Left colon (tissue), 2 donors: ENCODE measurements around the gene SMCHD1. TPM values are rescaled to one million over a fixed set of nuclear protein-coding genes. Genes with fewer than 3 reads are reported as not detected.
A peak's percentile ranks its signal among the peaks of the same experiment; 100 is the strongest.
"Not testable (repeated sequence)": the region's sequence is repeated elsewhere in the genome, so short reads cannot be mapped to it uniquely, and the experiment has no call there.

ENCODE experiments used
- ATAC-seq: fragments of 200-7000 bp; cut with Tn5 transposase; one replicate; pipeline ENCODE4 v1.9.1; 2020; ENCODE audit warnings: mild to moderate bottlenecking, moderate library complexity
- DNase-seq, 2 donors: peaks; one replicate each; pipeline ENCODE4 v3.0.0-alpha.2; 2020
- intact Hi-C, 2 donors: fragments of 100-400 bp; cut with DNase I in 1 of 2; cut with micrococcal nuclease in 1 of 2; formaldehyde crosslinking; loops; one replicate each; pipeline versions ENCODE4 v1.11.2 to v1.14.0; 2022; cut with DNase I, micrococcal nuclease
- total RNA-seq, 2 donors: library from RNA; stranded (reverse); fragmentation: NEBNext Ultra II Directional; extraction: Animal tissue kit (Norgen Biotek cat#: 25700); gene quantifications; one replicate each; pipeline ENCODE4 v1.2.1, GENCODE V29; 2021
- donor health status: DM: no; HTN: no; CAD: no.
- donor health status: DM: yes; HTN: yes; CAD: no.

The SMCHD1 gene
- total RNA-seq, 2 donors from 2014 or later = 46.5 to 62.0 TPM

DNA sequence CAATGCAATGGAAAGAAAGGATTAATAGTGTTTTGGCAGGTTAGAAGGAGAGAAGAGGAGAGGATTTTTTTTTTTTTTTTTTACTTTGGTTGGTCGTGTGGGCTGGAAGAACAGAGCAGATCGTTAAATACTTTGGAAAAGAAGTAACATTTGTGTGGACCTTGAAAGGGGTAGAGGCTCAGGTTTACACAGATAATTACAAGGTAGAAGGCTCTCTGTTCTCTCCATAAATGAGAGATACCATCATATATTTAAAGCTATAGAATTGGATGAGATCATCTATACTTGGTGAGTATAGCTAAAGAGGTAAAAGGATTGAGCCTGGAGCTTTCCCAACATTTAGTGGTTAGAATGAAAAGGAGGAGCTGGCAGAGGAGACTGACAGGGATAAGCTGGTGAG lies 49.0 kb downstream of the SMCHD1 start:
- intact Hi-C loops = loop anchor here in 1 of 2 donors (10.0 kb wide), 1 partner anchor 50 kb away; no protein-coding TSS in a partner anchor
- DNase-seq (no peak), ATAC-seq (no peak)

DNA sequence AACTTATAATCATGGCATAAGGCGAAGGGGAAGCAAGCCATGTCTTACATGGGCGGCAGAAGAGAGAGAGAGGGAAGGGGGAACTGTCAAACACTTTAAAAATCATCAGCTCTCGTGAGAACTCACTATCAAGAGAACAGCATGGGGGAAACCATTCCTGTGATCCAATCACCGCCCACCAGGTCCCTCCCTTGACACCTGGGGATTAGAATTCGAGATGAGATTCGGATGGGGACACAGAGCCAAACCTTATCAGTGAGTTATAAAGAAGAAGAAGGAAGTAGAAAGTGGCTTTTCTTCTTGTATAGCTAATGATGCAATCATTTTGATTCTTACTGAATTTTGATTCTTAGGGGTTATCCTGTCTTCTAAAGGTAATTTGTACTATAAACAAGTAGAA lies 51.4 kb downstream of the SMCHD1 start:
- DNase-seq (no peak), ATAC-seq (no peak)
- intact Hi-C loops = loop anchor here in 1 of 2 donors (10.0 kb wide), 1 partner anchor 48 kb away; no protein-coding TSS in a partner anchor

DNA sequence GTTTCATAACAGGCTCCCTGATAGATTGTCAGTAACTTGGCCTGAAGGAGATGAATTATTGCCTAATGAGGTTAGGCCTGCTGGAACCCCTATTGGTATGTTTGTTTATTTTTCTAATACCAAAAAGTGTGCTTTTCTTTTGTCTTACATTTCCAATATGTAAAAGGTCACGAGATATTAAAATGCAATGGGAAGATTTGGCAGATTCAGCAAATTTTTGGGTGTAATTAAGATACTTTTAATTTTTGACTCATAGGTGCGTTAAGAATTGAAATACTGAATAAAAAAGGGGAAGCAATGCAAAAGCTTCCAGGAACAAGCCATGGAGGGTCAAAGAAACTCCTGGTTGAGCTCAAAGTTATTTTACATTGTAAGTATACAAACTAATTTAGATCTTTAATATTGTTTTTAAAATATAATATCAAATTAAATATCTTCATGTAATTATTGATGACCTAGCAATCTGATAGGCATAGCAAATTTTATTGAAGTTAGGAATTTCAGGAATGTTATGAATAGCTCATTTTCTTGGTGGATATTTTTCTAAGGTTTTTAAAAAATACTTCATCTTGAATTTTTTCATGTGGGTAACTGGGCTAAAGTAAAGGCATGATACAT lies 52.1 kb downstream of the SMCHD1 start:
- ATAC-seq (no peak), DNase-seq (no peak)
- intact Hi-C loops = loop anchor here in 1 of 2 donors (10.0 kb wide), 1 partner anchor 47 kb away; no protein-coding TSS in a partner anchor

DNA sequence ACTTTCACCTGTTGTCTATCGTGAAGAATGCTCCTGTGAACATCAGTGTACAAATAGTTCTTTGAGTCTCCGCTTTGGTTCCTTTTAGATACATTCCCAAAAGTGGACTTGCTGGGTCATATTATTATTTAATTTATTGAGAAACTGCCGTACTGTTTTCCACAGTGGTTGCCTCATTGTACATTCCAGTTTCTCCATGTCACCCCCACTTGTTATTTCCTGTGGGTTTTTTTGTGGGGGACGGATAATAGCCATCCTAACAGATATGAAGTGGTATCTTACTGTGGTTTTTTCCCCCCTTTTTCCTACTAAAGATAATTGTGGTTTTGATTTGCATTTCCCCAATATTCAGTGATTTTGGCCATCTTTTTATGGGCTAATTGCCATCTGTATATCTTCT lies 53.8 kb downstream of the SMCHD1 start:
- no peak for ATAC-seq
- intact Hi-C loops = loop anchor here in 1 of 2 donors (10.0 kb wide), 1 partner anchor 45 kb away; no protein-coding TSS in a partner anchor
- no peak for DNase-seq

DNA sequence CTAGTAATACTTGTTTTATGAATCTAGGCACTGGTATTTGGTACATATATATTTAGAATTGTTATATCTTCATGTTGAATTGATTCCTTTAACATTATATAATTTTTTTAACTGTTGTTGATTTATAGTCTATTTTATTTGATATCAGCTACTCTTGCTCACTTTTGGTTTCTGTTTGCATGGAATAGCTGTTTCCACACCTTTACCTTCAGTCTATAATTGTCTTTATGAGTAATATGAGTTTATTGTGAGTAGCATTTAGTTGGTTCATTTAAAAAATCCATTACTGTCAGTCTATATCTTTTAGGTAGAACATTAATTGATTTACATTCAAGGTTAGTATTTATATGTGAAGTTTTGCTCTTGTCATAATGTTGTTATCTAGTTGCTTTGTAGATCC lies 58.6 kb downstream of the SMCHD1 start:
- DNase-seq (no peak), ATAC-seq (peak; percentile 65)
- intact Hi-C loops = no loop called here

DNA sequence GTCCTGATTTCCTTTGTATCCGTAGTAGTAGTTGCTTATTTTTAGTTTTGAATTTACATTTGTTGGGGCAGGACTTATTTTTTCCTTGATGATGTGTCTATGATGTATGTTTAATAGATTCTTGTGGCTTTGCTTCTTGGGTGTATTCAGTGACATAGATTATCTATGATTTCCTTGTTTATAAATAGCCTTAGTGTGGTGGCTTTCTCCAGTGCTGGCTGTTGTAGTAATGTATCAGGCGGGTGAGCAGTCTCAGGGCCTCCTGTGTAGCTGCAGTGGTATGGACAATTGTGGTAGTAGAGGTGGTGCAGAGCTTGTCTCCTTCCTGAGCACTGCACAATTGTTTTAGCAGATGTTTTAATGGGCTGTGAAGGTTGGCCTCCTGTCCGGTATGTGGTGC lies 60.5 kb downstream of the SMCHD1 start:
- intact Hi-C loops = no loop called here
- ATAC-seq (no peak), DNase-seq (no peak)

DNA sequence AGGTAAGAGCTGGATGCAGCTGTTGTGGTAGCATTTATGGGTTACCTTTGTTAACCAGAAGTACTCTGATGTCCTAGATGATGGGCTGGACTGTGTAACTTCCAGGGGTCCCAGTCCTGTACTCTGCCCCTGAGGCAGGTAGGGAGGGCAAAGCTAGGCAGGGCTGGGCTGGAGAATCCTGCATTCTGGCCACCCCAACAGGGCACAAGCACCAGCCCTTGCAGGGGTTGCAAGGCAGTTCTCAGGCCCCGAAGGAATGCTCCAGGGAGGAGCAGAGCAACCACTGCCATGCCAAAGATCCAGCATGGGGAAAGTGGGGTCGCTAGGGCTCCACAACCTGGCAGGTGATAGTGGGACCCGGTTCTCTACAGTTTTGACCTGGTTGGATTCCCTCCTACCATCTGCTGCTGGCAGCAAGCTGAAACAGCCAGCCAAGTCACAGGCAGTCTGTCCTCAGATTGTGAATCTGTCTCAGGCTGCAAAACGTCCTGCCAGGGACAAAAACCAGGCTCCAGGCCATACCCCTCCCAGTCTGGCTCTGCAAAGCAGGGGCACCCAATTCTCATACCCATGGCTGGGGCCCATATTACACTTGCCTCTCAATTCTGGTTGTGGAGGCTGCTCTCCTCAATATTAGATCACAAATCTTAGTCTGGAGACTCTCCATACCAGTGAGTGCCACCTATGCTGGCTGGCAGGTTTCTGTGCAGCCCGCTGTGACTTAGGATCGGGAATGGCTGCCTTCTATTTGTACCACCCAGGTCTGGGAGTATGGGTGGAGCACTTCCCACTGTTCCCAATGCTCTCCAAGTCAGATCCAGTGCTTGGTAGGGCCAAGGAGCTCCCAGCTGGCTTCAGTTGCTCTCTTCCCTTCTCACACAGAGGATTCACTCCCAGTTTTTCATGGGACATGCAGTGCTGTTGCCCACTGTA lies 61.1 kb downstream of the SMCHD1 start:
- ATAC-seq (no peak), DNase-seq (no peak)
- intact Hi-C loops = no loop called here

DNA sequence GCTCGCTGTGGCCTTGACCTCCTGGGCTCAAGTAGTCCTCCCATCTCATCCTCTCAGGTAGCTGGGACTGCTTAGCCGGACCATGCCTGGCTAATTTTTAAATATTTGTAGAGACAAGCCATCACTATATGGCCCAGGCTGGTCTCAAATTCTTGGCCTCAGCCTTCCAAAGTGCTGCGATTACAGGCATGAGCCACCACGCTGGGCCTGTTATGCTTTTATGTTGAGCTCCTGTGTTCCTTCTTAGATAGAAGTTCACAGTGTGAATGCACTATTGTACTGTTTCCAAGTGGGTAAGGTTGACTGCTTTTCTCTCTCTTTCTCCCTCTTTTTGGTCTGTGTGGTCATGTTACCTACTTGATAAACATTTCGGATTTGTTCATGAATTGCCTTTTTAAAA lies 61.9 kb downstream of the SMCHD1 start:
- ATAC-seq = no peak
- intact Hi-C loops = no loop called here
- no peak for DNase-seq

DNA sequence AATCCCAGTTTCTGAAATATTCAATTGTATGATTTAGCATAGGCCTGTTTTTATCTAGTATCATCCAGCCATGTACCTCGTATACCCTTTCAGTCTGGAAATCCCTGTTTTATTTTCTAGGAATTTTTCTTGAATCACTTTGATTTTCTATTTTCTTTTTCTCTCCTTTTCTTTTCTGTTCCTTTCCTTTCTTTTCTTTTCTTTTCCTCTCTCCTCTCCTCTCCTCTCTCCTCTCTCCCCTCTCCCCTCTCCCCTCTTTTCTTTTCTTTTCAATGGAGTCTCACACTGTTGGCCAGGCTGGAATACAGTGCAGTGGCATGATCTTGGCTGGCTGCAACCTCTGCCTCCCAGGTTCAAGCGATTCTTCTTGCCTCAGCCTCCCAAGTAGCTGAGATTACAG lies 63.5 kb downstream of the SMCHD1 start:
- DNase-seq (no peak), ATAC-seq (no peak)
- intact Hi-C loops = no loop called here

DNA sequence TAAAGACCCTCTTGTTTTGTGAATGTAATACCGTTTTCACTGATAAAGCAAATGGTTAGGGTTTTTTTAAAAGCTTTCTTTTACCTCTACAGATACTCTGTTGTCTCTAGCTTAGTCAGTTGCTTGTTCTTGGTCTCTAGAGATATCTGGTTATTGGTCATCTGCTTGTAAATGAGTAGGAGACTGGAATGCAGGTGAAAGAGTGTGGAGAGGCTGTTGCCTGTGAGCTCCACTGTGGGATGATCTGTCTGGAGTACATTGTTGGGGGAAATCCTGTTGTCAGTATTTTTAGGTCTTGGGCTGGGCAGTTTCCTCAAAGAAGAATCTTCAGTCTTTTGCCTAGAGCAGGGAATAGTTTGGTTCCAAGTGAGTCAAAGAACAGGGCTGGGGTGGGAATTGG lies 67.7 kb downstream of the SMCHD1 start:
- no peak for DNase-seq
- intact Hi-C loops = no loop called here
- ATAC-seq = no peak

DNA sequence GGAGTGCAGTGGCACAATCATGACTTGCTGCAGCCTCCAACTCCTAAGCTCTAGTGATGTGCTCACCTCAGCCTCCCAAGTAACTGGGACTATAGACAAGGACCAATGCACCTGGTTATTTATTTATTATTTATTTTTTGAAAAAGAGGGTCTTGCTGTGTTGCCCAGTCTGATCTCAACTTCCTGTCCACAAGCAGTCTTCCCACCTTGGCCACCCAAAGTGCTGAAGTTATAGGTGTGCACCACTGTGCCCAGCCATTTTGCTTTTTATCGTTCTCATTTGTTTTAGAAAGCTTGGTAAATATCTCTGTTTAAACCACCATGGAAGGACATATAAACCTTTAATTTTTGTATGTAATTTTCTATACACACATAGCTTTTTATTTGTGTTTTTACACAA lies 74.2 kb downstream of the SMCHD1 start:
- no peak for ATAC-seq
- intact Hi-C loops = no loop called here
- no peak for DNase-seq

DNA sequence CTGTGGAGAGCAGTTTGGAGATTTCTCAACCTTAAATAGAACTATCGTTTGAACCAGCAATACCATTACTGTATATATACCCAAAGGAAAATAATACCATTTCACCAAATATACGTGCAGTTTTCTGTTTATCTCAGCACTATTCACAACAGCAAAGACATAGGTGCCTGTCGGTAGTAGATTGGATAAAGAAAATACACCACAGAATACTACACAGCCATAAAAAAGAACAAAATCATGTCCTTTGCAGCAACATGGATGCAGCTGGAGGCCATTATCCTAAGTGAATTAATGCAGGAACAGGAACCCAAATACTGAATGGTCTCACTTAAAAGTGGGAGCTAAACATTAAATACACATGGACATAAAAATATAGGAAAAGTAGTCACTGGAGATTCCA lies 81.3 kb downstream of the SMCHD1 start:
- intact Hi-C loops = no loop called here
- no peak for ATAC-seq
- no peak for DNase-seq

DNA sequence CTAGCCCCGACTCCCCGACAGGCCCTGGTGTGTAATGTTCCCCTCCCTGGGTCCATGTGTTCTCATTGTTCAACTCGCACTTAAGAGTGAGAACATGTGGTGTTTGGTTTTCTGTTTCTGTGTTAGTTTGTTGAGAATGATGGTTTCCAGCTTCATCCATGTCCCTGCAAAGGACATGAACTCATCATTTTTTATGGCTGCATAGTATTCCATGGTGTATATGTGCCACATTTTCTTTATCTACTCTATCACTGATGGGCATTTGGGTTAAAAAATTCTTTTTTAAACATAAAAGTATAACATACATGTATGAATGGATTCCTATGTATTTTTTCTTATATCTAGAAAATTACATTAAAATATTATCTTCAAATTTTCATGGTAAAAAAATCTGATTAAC lies 84.6 kb downstream of the SMCHD1 start:
- ATAC-seq, intact Hi-C loops, DNase-seq: not testable (repeated sequence)

DNA sequence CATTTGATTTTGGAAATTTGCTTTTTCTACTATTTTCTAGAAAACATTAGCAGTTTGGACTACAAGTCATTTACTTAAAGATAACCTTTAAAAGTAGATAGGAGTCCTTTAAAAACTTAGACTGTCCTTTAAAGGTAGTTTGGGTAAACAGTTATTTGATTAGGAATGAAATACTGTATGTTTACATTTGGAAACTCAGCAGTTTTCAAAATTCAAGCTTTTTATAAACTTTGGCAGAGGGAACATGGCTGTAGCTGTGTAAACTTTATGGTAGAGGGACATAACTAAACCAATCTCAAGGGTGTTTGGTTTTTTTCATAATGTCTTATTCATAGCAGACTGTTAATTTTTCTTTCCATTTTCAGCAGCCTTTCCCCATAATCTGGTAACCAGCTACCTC lies 90.7 kb downstream of the SMCHD1 start:
- intact Hi-C loops = no loop called here
- ATAC-seq = no peak
- DNase-seq = no peak

DNA sequence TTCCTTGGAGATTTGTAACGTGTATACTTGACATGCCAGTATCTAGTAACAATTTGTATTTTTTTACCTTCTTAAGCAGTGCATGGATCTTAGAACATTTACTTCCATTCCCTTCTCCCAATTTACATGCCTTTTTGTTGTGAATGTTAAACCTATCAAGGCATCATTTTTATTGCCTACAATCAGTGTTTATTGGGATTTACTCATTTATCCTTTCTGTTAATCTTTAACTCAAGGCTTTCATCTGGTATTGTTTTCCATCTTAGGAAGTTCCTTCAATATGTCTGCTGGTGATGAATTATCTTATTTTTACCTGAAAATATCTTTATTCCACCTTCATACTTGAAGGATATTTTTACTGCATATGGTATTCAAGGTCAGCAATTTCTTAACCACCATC lies 102.8 kb downstream of the SMCHD1 start:
- DNase-seq (no peak), ATAC-seq (peak; percentile 90)
- intact Hi-C loops = loop anchor here in 1 of 2 donors (10.0 kb wide), 1 partner anchor 54 kb away; no protein-coding TSS in a partner anchor

DNA sequence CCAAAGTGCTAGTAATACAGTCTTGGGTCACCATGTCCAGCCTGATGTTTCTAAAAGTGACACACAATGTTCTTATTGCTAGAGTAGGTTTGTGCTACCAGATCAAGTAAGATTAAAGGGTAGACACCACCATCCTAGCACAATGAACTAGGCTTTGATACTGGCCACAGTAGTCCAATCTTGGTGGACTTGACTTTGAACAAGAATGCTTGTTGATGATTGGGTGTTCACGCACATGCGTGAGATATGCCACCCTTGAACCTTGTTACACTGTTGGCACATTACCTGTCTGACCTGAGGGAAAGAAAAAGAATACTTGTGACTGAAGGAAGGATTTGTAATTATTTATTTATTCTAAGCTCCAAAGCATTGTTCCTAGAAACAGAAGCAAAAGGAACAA lies 119.1 kb downstream of the SMCHD1 start:
- peak; percentile 52 for ATAC-seq
- DNase-seq = no peak
- intact Hi-C loops = no loop called here

DNA sequence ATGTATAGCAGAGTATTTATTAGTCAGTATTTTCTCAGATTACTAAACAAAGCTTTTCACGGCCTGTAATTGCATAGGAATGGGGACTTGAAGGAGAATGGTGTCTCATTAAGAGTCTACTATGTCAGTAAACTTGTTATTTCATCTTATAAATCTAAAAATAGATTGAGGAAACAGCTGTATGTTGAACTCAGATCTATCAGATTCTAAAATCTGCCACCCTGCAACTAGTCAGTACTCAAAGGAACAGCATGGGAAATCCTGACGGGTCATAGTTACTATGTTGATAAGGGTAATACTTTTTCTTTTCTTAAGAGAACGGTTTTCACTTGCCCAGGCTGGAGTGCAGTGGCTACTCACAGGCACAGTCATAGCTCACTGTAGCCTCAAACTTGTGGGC lies 121.1 kb downstream of the SMCHD1 start:
- intact Hi-C loops = no loop called here
- DNase-seq = no peak
- ATAC-seq = no peak

DNA sequence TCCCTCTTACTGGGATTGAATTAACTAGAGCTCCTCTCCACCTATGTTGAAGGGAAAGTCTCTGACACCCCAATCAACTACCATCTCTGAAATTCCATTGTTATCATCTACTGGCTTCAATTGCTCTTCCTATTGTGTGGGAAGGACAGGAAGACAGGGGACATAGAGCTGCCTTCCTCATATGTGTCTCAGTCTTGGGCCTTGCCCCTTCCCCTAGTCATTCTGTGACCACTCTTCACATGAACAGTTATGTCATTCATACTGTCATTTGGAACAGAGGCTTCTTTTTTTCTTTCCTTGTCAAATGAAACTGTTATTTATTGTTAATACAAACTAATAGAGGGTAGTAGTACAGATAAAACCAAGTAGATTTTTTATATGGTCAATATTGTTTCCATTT lies 121.7 kb downstream of the SMCHD1 start:
- intact Hi-C loops = no loop called here
- no peak for ATAC-seq

DNA sequence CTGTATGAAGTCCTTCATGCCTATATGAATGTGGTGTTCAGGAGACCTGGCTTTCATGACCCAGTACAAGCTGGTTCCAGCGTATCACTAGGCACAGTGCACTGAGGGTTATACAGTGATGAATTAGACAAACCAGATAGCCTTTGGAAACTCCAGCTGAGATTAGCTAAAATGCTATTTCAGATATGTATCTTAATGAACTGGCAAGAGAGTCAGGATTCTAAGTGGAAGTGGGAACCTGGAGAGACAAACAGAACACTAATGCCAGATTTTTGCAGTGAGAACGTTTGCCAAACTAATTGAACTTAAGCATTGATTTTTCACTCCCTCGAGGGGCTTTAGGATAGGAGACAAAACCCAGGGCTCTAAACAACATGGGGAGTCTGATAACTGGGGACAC lies 125.2 kb downstream of the SMCHD1 start:
- ATAC-seq = no peak
- intact Hi-C loops = no loop called here
- DNase-seq = no peak

More for the DNA sequence above, 121.7 kb downstream of the SMCHD1 start:
- no peak for DNase-seq

DNA sequence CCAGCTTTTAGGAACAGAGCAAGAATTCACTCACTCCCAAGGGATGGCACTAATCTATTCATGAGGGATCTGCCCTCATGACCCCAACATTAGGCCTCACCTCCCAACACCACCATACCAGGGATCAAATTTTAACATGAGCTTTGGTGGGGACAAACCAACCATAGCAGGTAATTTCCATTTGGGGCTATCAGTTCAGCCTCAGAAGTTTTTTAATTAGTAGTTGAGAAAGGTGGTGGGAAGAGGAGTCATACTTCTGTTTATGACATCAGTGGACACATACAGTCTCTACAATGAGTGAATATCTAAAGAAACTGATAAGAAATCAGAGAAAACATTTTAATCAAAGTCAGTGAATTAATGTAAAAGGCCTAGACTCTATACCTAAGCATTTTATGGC lies 131.7 kb downstream of the SMCHD1 start:
- ATAC-seq (no peak), DNase-seq (no peak)
- intact Hi-C loops = no loop called here
